GM12873 (cell line): ENCODE measurements around the gene SRM.

Experiments
- TF ChIP-seq, protein P1 (sequence below): IDR thresholded peaks from 2 replicates; pipeline ENCODE4 v1.5.1; 2012; ENCODE audit warnings: low read depth, mild to moderate bottlenecking, moderate library complexity, low read length, control low read depth; ENCODE audit not compliant: insufficient read depth; ENCODE audit errors: missing control alignments

Gene SRM

DNA sequence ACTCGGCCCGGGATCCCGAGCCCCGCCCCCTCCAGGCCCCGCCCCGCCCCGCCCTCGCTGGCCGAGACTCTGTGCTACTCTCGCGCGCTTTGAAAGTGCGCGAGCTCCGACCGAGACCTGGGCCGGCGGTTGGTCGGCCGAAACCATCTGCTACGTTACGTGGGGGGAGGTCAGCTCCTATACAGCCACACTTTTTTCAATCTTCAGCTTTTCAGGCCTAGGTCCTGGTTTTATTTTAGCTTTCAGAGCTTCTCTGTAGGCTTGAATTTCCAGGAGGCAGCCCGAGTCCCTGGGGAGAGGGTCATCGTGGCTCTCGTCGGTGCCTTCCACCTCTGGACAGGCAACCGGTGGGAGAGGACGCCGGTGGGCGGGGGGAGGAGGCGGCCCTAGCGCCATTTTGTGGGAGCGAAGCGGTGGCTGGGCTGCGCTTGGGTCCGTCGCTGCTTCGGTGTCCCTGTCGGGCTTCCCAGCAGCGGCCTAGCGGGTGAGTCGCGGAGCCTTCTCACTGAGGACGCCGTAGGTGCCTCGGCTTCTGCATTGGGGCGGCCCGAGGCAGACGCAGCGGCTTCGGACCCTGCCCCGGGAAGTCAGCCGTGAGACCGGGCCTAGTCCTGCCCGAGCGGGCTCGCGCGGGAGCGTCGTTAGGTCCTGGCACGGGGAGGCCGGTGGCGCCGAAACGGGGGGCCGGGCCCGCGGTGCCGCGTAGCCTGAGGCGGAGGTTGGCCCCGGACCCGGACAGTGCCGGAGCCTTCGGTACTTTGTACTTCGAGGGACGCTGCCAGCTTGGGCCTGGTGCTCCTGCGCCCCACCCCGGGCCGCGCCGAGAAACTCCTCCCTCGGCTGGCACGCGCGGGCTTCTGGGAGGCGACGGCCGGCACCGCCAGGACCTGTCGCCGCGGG lies 47.3 kb downstream of the SRM start, which contains the start of gene TARDBP:
Gene TARDBP (plus strand): TSS at position 395 of the 900 bp plus-strand sequence. CDS start 1,074 bp downstream, outside the sequence.
- TF ChIP-seq, protein P1, sequence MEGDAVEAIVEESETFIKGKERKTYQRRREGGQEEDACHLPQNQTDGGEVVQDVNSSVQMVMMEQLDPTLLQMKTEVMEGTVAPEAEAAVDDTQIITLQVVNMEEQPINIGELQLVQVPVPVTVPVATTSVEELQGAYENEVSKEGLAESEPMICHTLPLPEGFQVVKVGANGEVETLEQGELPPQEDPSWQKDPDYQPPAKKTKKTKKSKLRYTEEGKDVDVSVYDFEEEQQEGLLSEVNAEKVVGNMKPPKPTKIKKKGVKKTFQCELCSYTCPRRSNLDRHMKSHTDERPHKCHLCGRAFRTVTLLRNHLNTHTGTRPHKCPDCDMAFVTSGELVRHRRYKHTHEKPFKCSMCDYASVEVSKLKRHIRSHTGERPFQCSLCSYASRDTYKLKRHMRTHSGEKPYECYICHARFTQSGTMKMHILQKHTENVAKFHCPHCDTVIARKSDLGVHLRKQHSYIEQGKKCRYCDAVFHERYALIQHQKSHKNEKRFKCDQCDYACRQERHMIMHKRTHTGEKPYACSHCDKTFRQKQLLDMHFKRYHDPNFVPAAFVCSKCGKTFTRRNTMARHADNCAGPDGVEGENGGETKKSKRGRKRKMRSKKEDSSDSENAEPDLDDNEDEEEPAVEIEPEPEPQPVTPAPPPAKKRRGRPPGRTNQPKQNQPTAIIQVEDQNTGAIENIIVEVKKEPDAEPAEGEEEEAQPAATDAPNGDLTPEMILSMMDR = no peak
